HepG2 (cell line): ENCODE results near the gene ZNF169. TPM values are rescaled to one million over a fixed set of nuclear protein-coding genes. Genes with fewer than 3 reads are reported as not detected.
"Not testable (repeated sequence)": the region's sequence is repeated elsewhere in the genome, so short reads cannot be mapped to it uniquely, and the experiment has no call there.

Experiments used
- ATAC-seq: fragments of 200-7000 bp; cut with Tn5 transposase; 3 replicates; pipeline ENCODE4 v1.9.1; 2020; ENCODE audit warnings: mild to moderate bottlenecking, moderate library complexity
- BruUV-seq: library from RNA; stranded (reverse); fragments of 400-500 nt; replicated peaks from 2 replicates; lab custom pipeline; 2021; lab: Mats Ljungman, UMichigan
- CTCF ChIA-PET: fragments of 300-600 bp; formaldehyde crosslinking; extraction: SDS; loops from one replicate; lab custom pipeline; 2021; ENCODE audit warnings: low total read pairs, inconsistent platforms, low intra/inter-chr PET ratio; lab: Yijun Ruan, JAX
- POLR2A ChIA-PET: fragments of 350-600 bp; sonication (Branson Sonifier 250); formaldehyde crosslinking; loops from one replicate; lab custom pipeline; 2020; ENCODE audit warnings: antibody characterized with exemption, inconsistent platforms; lab: Yijun Ruan, JAX
- DNase-seq: peaks from one replicate; pipeline ENCODE4 v3.0.0-alpha.2; 2015; ENCODE audit warnings: low spot score
- FAIRE-seq: peaks from 3 replicates; lab custom pipeline; 2011; peaks lifted over from hg19 to GRCh38; lab: Jason Lieb, UNC
- H2AFZ ChIP-seq: one replicate; pipeline ENCODE4 v1.6.1; 2011; ENCODE audit warnings: low read length, inconsistent platforms
- H3K27ac ChIP-seq: fragments of 300-600 bp; 3 replicates; pipeline ENCODE4 v1.8.0; 2011; ENCODE audit warnings: mixed run types, mild to moderate bottlenecking, mixed read lengths, low read length, inconsistent platforms; ENCODE audit not compliant: insufficient read depth; ENCODE audit errors: extremely low read length
- H3K27me3 ChIP-seq, 2 experiments: fragments of 200-600 bp in 1 of 2; 2 replicates in 1 of 2; 3 replicates in 1 of 2; pipeline versions ENCODE4 v1.6.0 to v1.8.0; 2011; ENCODE audit warnings: low read length in 2 of 2, mild to moderate bottlenecking in 2 of 2, moderate library complexity in 2 of 2, inconsistent platforms in 1 of 2; ENCODE audit not compliant: insufficient read depth in 2 of 2, control insufficient read depth in 1 of 2
- H3K36me3 ChIP-seq, 2 experiments: fragments of 200-600 bp in 1 of 2; replicated peaks in 1 of 2; 2 replicates in 1 of 2; 3 replicates in 1 of 2; pipeline versions ENCODE4 v1.5.1 to v1.8.0; 2011; ENCODE audit warnings: low read length in 2 of 2, inconsistent platforms in 1 of 2; ENCODE audit not compliant: insufficient read depth in 2 of 2, control insufficient read depth in 1 of 2
- H3K4me1 ChIP-seq: 2 replicates; pipeline ENCODE4 v1.5.1; 2012; ENCODE audit warnings: low read length, inconsistent platforms; ENCODE audit not compliant: insufficient read depth
- H3K4me2 ChIP-seq: 2 replicates; pipeline ENCODE4 v1.6.0; 2011; ENCODE audit warnings: low read depth, low read length, inconsistent platforms
- H3K4me3 ChIP-seq, 3 experiments: fragments of 200-600 bp in 1 of 3; sonication (generic), shearing (Covaris generic) in 1 of 3; replicated peaks in 1 of 3; 2 replicates each; pipeline ENCODE4 v1.5.1; 2011 to 2016; ENCODE audit warnings: low read length in 3 of 3, inconsistent platforms in 2 of 3, low read depth in 2 of 3, mild to moderate bottlenecking in 2 of 3, control low read depth in 1 of 3, mixed read lengths in 1 of 3; ENCODE audit not compliant: insufficient read depth in 1 of 3
- H3K79me2 ChIP-seq: one replicate; pipeline ENCODE4 v1.6.1; 2011; ENCODE audit warnings: low read length, inconsistent platforms; ENCODE audit not compliant: insufficient read depth
- H3K9ac ChIP-seq: 2 replicates; pipeline ENCODE4 v1.6.0; 2011; ENCODE audit warnings: mild to moderate bottlenecking, low read depth, low read length, inconsistent platforms; ENCODE audit not compliant: insufficient read depth
- H3K9me3 ChIP-seq: 2 replicates; pipeline ENCODE4 v1.5.1; 2012; ENCODE audit warnings: mild to moderate bottlenecking, low read length
- H4K20me1 ChIP-seq: 2 replicates; pipeline ENCODE4 v1.6.0; 2011; ENCODE audit warnings: inconsistent platforms, mild to moderate bottlenecking, low read length, moderate library complexity; ENCODE audit not compliant: insufficient read depth
- WGBS: methylation state at CpG from one replicate; pipeline ENCODE4 v1.1.6; 2017; ENCODE audit warnings: low lambda C conversion rate; 5-methylcytosine and 5-hydroxymethylcytosine counted together
- in situ Hi-C: cut with HindIII; loops from 2 replicates; pipeline ENCODE4 v1.10.0; 2017; ENCODE audit warnings: low pct_unique_long_range_greater_than_20kb; ENCODE audit not compliant: extremely low pct_ligation_motif_present
- intact Hi-C: fragments of 100-400 bp; cut with micrococcal nuclease; formaldehyde crosslinking; loops from one replicate; pipeline ENCODE4 v1.10.0; 2022; ENCODE audit not compliant: unreplicated experiment
- polyA plus RNA-seq, 8 experiments: library from polyadenylated mRNA; depleted of rRNA in 3 of 8; stranded (reverse) in 7 of 8; unstranded in 1 of 8; fragments of >200 nt; fragmentation: Illumina TruSeq in 4 of 8; extraction: Trizol in 4 of 8; gene quantifications; 2 replicates each; pipeline versions ENCODE4 v1.2.1 to v1.2.3, GENCODE V29; 2011 to 2016; ENCODE audit warnings: low read depth in 4 of 8, missing spikeins in 1 of 8, mixed read lengths in 1 of 8; ENCODE audit not compliant: insufficient read depth in 1 of 8
- total RNA-seq, 5 experiments: library from RNA; depleted of rRNA; stranded (reverse); fragments of >200 nt; fragmentation: Illumina TruSeq; extraction: Trizol; gene quantifications; 2 replicates each; pipeline ENCODE4 v1.2.3, GENCODE V29; 2016; ENCODE audit warnings: low read depth in 1 of 5

The ZNF169 gene
- total and polyA plus RNA-seq, 2 of the 13 experiments (the other 11 are each of a cell fraction or from before 2014, with no cell fraction given), result 2.1 to 6.3 TPM

- 61% methylated on average over 2 of the region's 5 CpGs for WGBS
- ATAC-seq, result not testable (repeated sequence)
Observed at GRCh38 chr9:94328544-94328943, 69.4 kb downstream of the ZNF169 start, which contains the start of gene NUTM2F. TSS of gene NUTM2F (minus strand) at chr9:94328644. CDS start at chr9:94328623, 21 bp downstream.

GRCh38 chr9:94336445-94336844, 77.3 kb downstream of the ZNF169 start:
- H3K27ac ChIP-seq, DNase-seq, FAIRE-seq, ATAC-seq, H3K27me3 ChIP-seq, POLR2A ChIA-PET, H3K36me3 ChIP-seq, intact Hi-C loops, H4K20me1 ChIP-seq, H3K9me3 ChIP-seq, CTCF ChIA-PET, H2AFZ ChIP-seq, H3K4me2 ChIP-seq, in situ Hi-C loops, H3K4me3 ChIP-seq, H3K9ac ChIP-seq, BruUV-seq, H3K79me2 ChIP-seq, H3K4me1 ChIP-seq: not testable (repeated sequence)
- WGBS, result 58% methylated on average over 4 of the region's 4 CpGs

More at GRCh38 chr9:94328544-94328943, 69.4 kb downstream of the ZNF169 start, which contains the start of gene NUTM2F:
- BruUV-seq, FAIRE-seq, H4K20me1 ChIP-seq, H2AFZ ChIP-seq, H3K36me3 ChIP-seq, in situ Hi-C loops, H3K27ac ChIP-seq, H3K27me3 ChIP-seq, intact Hi-C loops, H3K9ac ChIP-seq, H3K4me2 ChIP-seq, H3K4me1 ChIP-seq, H3K79me2 ChIP-seq, POLR2A ChIA-PET, DNase-seq, H3K4me3 ChIP-seq, H3K9me3 ChIP-seq, CTCF ChIA-PET: not testable (repeated sequence)

- H3K4me1 ChIP-seq, BruUV-seq, H3K9ac ChIP-seq, DNase-seq, H3K36me3 ChIP-seq, H3K27ac ChIP-seq, POLR2A ChIA-PET, H4K20me1 ChIP-seq, H2AFZ ChIP-seq, FAIRE-seq, H3K4me2 ChIP-seq, H3K27me3 ChIP-seq, intact Hi-C loops, H3K9me3 ChIP-seq, ATAC-seq, CTCF ChIA-PET, in situ Hi-C loops, H3K4me3 ChIP-seq, H3K79me2 ChIP-seq: not testable (repeated sequence)
- WGBS, result 39% methylated on average over 5 of the region's 7 CpGs
Observed at GRCh38 chr9:94338723-94339122, 79.6 kb downstream of the ZNF169 start.

GRCh38 chr9:94339657-94340056, 80.6 kb downstream of the ZNF169 start:
- H3K27ac ChIP-seq, H3K9ac ChIP-seq, H3K36me3 ChIP-seq, H3K9me3 ChIP-seq, H3K4me1 ChIP-seq, DNase-seq, ATAC-seq, FAIRE-seq, in situ Hi-C loops, intact Hi-C loops, BruUV-seq, H3K4me2 ChIP-seq, CTCF ChIA-PET, H3K27me3 ChIP-seq, H3K79me2 ChIP-seq, H2AFZ ChIP-seq, H3K4me3 ChIP-seq, H4K20me1 ChIP-seq, POLR2A ChIA-PET: not testable (repeated sequence)
- WGBS, result 89% methylated on average over 6 of the region's 6 CpGs
